Smooth muscle cell (in vitro differentiated cells): ENCODE data around the gene TTBK1. TPM values are rescaled to one million over a fixed set of nuclear protein-coding genes. Genes with fewer than 3 reads are reported as not detected.

Experiments
- DNase-seq: peaks from one replicate; lab custom pipeline; 2025; ENCODE audit not compliant: unreplicated experiment; lab: John Stamatoyannopoulos, UW
- H2AFZ ChIP-seq: fragments of 200-600 bp; sonication (generic); 2 replicates; pipeline ENCODE4 v1.6.0; 2016; ENCODE audit warnings: antibody characterized with exemption, low read depth, mild to moderate bottlenecking
- H3F3A ChIP-seq: fragments of 200-600 bp; sonication (generic); 2 replicates; pipeline ENCODE4 v1.6.0; 2017; ENCODE audit warnings: antibody characterized with exemption, low read depth
- H3K27ac ChIP-seq: fragments of 200-600 bp; sonication (generic); 2 replicates; pipeline ENCODE4 v1.5.1; 2016; ENCODE audit warnings: low read depth, mild to moderate bottlenecking
- H3K27me3 ChIP-seq: fragments of 200-600 bp; sonication (generic); 2 replicates; pipeline ENCODE4 v1.6.1; 2016; ENCODE audit warnings: low read depth, mild to moderate bottlenecking
- H3K36me3 ChIP-seq: fragments of 200-600 bp; sonication (generic); 2 replicates; pipeline ENCODE4 v1.5.1; 2016; ENCODE audit warnings: low read depth
- H3K4me1 ChIP-seq: fragments of 200-600 bp; sonication (generic); 2 replicates; pipeline ENCODE4 v1.5.1; 2016; ENCODE audit warnings: low read depth
- H3K4me2 ChIP-seq: fragments of 200-600 bp; sonication (generic); 2 replicates; pipeline ENCODE4 v1.6.0; 2016; ENCODE audit warnings: mild to moderate bottlenecking
- H3K4me3 ChIP-seq: fragments of 200-600 bp; sonication (generic); 2 replicates; pipeline ENCODE4 v1.5.1; 2016; ENCODE audit warnings: mild to moderate bottlenecking
- H3K79me2 ChIP-seq: fragments of 200-600 bp; sonication (generic); 2 replicates; pipeline ENCODE4 v1.6.0; 2016; ENCODE audit warnings: low read depth, mild to moderate bottlenecking
- H3K9ac ChIP-seq: fragments of 200-600 bp; sonication (generic); 2 replicates; pipeline ENCODE4 v1.6.0; 2016; ENCODE audit warnings: low read depth
- H3K9me3 ChIP-seq: fragments of 200-600 bp; sonication (generic); replicated peaks from 2 replicates; pipeline ENCODE4 v1.5.1; 2016; ENCODE audit warnings: low read depth
- H4K20me1 ChIP-seq: fragments of 200-600 bp; sonication (generic); 2 replicates; pipeline ENCODE4 v1.6.0; 2016; ENCODE audit warnings: low read depth
- WGBS: methylation state at CpG from one replicate; pipeline ENCODE4 v1.1.7; 2016; ENCODE audit warnings: low lambda C conversion rate; 5-methylcytosine and 5-hydroxymethylcytosine counted together
- polyA plus RNA-seq: library from polyadenylated mRNA; unstranded; fragments of >200 nt; fragmentation: Nextera tagmentation; extraction: Ambion mirVana; gene quantifications from 2 replicates; pipeline ENCODE4 v1.2.1, GENCODE V29; 2016
- total RNA-seq: library from RNA; depleted of rRNA; stranded (reverse); fragments of >200 nt; gene quantifications from 2 replicates; pipeline ENCODE4 v1.2.3, GENCODE V29; 2014
- TF ChIP-seq, protein P1 (sequence below): fragments of 200-600 bp; sonication (generic); IDR thresholded peaks from 2 replicates; pipeline ENCODE4 v1.5.1; 2017; ENCODE audit warnings: borderline replicate concordance, mild to moderate bottlenecking, antibody characterized with exemption; ENCODE audit not compliant: insufficient read depth, poor library complexity, severe bottlenecking

The TTBK1 gene
- total and polyA plus RNA-seq, 2 experiments from 2014 or later = not detected

DNA sequence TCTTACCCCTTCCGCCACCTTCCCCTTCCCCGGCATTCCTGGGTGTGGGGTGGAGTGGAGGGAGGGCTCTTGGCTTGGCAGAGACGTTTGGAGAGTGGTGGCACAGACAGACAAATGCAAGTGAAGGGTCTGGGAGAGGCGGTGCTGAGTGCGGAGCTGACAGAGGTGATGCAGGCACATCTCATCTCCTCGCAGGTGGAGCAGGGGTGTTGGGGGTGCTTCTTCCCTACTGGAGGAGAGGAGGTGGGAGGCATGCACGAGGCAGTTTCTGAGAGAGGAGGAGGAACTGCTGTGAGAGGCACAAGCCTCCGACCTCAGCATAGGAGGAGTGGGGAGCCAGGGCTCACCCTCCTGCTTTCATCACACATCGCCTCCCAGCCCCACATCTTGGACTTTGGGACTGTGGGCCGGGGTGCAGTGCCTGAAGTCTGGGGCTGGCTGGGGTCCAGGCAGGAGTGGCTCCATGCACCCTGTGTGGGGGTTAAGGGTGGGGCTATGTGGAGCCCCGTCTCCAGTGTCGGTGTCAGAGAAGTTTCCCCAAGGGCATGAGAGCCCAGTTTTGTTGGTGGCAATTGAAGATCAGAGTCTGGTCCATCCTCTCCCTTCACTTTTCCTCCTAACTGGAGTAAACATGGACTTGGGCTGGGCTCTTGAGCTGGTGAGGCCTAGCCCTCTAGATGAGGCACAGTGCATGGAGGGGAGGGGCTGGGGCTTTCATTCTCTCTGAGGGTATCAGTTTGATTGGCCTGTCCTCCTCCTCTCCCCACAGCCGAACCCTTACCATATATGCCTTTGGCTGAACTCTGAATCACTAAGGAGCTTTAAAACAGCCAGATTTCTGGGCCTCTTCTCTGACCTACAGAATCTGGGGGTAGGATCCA is 34.6 kb downstream of the TTBK1 start:
- Histone ChIP-seq H3K4me3 (no peak overlapping the region), H3K36me3 (no peaks in the 10 kb centered on the region), H3K4me1 (peaks cover 17% of the 10 kb centered on the region), H3K27ac (peak overlapping the region; percentile 50), H3K4me2 (peak overlapping the region; percentile 36), H3K9ac (no peak overlapping the region), H3K9me3 (no peaks in the 10 kb centered on the region), H3K79me2 (no peaks in the 10 kb centered on the region), H2AFZ (peak overlapping the region; percentile 26), H4K20me1 (no peaks in the 10 kb centered on the region), H3K27me3 (peaks cover 29% of the 10 kb centered on the region), H3F3A (no peaks in the 10 kb centered on the region)
- no peak for DNase-seq
- TF ChIP-seq, protein P1, sequence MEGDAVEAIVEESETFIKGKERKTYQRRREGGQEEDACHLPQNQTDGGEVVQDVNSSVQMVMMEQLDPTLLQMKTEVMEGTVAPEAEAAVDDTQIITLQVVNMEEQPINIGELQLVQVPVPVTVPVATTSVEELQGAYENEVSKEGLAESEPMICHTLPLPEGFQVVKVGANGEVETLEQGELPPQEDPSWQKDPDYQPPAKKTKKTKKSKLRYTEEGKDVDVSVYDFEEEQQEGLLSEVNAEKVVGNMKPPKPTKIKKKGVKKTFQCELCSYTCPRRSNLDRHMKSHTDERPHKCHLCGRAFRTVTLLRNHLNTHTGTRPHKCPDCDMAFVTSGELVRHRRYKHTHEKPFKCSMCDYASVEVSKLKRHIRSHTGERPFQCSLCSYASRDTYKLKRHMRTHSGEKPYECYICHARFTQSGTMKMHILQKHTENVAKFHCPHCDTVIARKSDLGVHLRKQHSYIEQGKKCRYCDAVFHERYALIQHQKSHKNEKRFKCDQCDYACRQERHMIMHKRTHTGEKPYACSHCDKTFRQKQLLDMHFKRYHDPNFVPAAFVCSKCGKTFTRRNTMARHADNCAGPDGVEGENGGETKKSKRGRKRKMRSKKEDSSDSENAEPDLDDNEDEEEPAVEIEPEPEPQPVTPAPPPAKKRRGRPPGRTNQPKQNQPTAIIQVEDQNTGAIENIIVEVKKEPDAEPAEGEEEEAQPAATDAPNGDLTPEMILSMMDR = no peak
- WGBS = 86% methylated on average over 13 of the region's 13 CpGs

DNA sequence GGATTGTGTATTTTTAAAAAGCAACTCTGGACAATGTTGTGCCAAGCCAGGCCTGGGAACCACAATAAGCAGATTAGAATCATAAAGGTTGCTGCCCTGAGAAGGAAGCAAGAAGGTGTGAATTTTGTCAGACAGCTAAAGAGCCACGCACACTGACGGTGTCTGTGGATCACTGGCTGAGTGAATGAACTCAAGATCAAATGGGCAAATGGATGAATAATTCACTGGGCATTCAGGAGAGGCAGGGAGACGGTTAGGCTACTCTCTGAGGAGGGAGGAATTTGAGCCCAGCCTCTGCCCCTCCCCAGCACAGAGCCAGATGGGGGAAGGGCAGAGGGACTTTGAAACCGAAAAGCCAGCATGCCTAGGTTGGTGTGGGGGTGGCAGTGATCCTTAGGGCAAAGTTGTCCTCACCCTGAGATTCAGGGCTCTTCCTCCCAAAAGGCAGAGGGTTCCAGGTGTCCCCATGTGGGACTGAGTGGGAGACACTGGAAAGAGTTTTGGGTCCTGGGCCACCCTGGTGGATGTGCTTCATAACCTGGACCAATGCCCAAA is 35.3 kb downstream of the TTBK1 start:
- Histone ChIP-seq H3K4me1 (peaks cover 17% of the 10 kb centered on the region), H2AFZ (peak overlapping the region; percentile 26), H3K27ac (peak overlapping the region; percentile 50), H3F3A (no peaks in the 10 kb centered on the region), H4K20me1 (no peaks in the 10 kb centered on the region), H3K4me3 (no peak overlapping the region), H3K27me3 (peaks cover 22% of the 10 kb centered on the region), H3K9me3 (no peaks in the 10 kb centered on the region), H3K4me2 (peak overlapping the region; percentile 36), H3K79me2 (no peaks in the 10 kb centered on the region), H3K36me3 (no peaks in the 10 kb centered on the region), H3K9ac (no peak overlapping the region)
- WGBS = 18% methylated on average over 4 of the region's 4 CpGs
- DNase-seq = no peak
- TF ChIP-seq, protein P1 = no peak

DNA sequence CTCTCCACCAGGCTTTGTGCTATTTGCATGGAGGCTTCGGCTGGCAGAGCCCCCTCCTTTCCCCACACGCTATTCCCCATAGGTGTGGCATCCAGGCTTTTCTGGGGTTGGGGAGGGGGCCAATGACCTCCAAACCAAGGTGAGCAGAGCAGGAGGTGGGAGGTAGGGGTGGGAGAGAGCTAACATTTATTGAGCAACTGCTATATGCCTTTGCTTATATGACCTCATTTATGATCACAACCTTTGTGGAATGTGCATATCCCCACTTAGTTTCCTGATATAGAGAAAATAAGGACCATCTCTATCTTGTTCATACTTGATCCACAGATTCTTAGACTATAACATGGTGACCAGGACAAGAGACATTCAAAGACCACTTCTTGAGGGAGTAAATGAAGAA is 37.0 kb downstream of the TTBK1 start:
- Histone ChIP-seq H4K20me1 (no peaks in the 10 kb centered on the region), H3K27ac (no peak overlapping the region), H3K4me2 (no peak overlapping the region), H3K4me3 (no peak overlapping the region), H3K79me2 (no peaks in the 10 kb centered on the region), H3K9me3 (no peaks in the 10 kb centered on the region), H3K4me1 (peaks cover 17% of the 10 kb centered on the region), H3K27me3 (peaks cover 10% of the 10 kb centered on the region), H3F3A (no peaks in the 10 kb centered on the region), H2AFZ (no peak overlapping the region), H3K36me3 (no peaks in the 10 kb centered on the region), H3K9ac (no peak overlapping the region)
- 82% methylated on average over 2 of the region's 2 CpGs for WGBS
- TF ChIP-seq, protein P1 = no peak
- DNase-seq = no peak
